ENCODE measurements around the gene MUC16. TPM values are rescaled to one million over a fixed set of nuclear protein-coding genes. Genes with fewer than 3 reads are reported as not detected.
"Not testable (repeated sequence)": the region's sequence is repeated elsewhere in the genome, so short reads cannot be mapped to it uniquely, and the experiment has no call there.

The MUC16 gene
- total RNA-seq (2014; rRNA removed; shearing (Covaris generic)) = not detected in 2 replicates

DNA sequence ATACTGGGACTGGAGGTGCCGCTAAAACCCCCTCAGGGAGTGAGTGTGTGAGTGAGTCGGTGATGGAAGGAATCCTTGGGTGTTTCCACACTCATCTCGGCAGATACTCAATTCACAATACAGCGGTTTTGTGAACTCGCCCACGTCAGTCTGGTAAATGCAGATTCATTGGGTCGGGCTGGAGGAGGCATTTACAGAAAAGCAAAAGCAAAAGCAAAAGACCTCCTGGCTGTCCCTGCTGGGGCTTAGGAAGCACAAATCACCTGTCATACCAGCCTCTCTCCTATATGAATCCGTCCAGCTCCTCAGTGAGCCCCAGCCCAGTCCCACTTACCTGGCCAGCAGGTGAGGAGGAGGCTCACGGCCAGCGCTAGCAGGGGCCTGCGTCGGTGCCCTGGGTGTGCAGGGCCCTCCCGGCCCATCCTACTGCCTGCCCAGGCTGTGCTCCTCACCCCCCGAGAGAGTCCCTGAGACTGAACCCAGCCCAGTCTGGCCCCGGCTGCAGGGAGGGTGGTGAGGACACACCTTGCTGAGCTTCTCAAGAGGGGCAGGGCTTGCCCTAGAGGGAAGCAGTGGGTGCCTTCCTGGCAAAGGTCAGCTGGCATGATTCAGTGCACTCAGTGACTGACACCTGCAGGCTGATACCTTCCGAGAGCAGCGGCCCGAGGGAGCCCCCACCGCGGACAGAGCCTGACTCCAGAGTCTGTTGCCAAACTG, at the start of gene MUC16:
MUC16 (minus strand) TSS at position 475 of the 717 bp plus-strand sequence.
- no peak for DNase-seq (ENCODE audit: low spot score)
- in situ Hi-C loops (cut with HindIII; ENCODE audit: low sequenced_read_pairs) = no loop called here

DNA sequence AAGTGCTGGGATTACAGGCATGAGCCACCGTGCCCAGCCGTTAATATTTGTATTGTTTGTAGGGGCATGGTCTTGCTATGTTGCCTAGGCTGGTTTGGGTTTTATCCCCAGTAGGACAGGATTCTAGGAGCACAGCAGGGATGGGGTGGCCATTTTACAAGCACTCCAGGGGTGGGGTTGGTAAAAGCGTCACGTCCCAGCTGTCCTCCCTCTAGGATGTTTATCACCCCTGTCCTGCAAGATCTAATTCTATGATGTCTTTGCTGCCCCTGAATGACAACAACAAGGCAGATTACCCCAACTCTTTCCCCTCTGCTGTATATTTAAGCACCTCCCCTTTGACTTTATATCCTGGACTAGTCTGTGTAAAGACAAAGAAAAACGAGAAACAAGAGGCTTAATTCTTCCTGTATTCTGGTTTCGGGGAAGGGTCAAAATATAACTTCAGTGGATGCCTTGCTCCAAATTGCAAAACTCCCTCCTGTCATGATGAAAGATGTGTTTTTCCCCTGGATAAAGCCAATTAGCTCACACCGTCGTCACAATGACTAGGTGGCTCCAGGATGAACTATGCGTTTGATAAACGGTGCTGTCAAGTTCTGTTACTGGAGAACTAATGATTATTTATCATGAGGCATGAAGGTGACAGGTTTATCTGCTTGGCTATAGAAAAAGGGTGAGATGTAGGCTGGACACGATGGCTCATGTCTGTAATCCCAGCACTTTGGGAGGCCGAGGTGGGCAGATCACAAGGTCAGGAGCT, 48.9 kb upstream of the MUC16 start:
- DNase-seq (ENCODE audit: low spot score) = no peak
- in situ Hi-C loops (cut with HindIII; ENCODE audit: low sequenced_read_pairs) = no loop called here

DNA sequence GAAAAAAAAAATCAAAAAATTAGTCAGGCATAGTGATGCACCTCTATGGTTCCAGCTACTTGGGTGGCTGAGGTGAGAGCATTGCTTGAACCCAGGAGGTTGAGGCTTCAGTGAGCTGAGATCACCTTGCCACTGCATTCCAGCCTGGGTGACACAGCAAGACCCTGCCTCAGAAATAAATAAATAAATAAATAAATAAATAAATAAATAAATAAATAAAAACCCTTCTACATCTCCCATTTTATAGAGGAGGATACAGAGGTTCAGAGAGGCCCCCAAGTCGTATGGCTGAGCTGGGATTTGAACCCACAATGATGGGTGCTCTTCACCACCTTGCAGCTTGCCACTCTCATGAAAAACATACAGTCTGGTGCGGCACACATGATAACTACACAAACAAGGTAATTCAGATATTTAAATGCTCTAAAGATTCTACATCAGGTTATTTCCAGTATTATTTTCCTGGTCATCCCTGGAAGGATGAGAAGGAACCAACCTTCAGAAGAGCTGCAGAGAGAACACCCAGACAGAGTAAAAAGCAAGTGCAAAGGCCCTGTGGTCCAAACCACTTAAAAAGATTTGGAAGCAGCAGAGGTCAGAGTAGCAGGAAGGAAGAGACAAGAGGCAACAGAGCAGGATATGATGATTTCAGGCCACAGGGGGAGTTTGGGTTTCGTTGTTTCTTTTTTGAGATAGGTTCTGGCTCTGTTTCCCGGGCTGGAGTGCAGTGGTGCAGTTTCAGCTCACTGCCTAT, 47.5 kb upstream of the MUC16 start:
- no peak for DNase-seq (ENCODE audit: low spot score)
- in situ Hi-C loops (cut with HindIII; ENCODE audit: low sequenced_read_pairs) = no loop called here

GRCh38 chr19:9056131-9056530, 45.9 kb upstream of the MUC16 start:
- in situ Hi-C loops (cut with HindIII; ENCODE audit: low sequenced_read_pairs); DNase-seq (ENCODE audit: low spot score): not testable (repeated sequence)

GRCh38 chr19:9054765-9055164, 44.6 kb upstream of the MUC16 start:
- in situ Hi-C loops (cut with HindIII; ENCODE audit: low sequenced_read_pairs) = no loop called here

GRCh38 chr19:9054207-9054606, 44.0 kb upstream of the MUC16 start:
- no peak for DNase-seq (ENCODE audit: low spot score)
- in situ Hi-C loops (cut with HindIII; ENCODE audit: low sequenced_read_pairs) = no loop called here

More at GRCh38 chr19:9054765-9055164, 44.6 kb upstream of the MUC16 start:
- no peak for DNase-seq (ENCODE audit: low spot score)

DNA sequence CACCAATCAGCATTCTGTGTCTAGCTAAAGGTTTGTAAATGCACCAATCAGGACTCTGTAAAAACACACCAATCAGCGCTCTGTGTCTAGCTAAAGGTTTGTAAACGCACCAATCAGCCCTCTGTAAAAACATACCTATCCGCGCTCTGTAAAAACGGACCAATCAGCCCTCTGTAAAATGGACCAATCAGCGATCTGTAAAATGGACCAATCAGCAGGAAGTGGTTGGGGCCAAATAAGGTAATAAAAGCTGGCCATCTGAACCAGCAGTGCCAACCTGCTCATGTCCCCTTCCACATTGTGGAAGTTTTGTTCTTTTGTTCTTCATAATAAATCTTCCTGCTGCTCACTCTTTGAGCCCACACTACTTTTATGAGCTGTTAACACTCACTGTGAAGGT, 43.5 kb upstream of the MUC16 start:
- in situ Hi-C loops (cut with HindIII; ENCODE audit: low sequenced_read_pairs); DNase-seq (ENCODE audit: low spot score): not testable (repeated sequence)

- no peak for DNase-seq (ENCODE audit: low spot score)
- in situ Hi-C loops (cut with HindIII; ENCODE audit: low sequenced_read_pairs) = no loop called here
Measured at GRCh38 chr19:9052894-9053293, 42.7 kb upstream of the MUC16 start.

GRCh38 chr19:9046694-9047093, 36.5 kb upstream of the MUC16 start:
- in situ Hi-C loops (cut with HindIII; ENCODE audit: low sequenced_read_pairs) = no loop called here
- DNase-seq (ENCODE audit: low spot score) = no peak

GRCh38 chr19:9044449-9044848, 34.2 kb upstream of the MUC16 start:
- in situ Hi-C loops (cut with HindIII; ENCODE audit: low sequenced_read_pairs) = no loop called here
- DNase-seq (ENCODE audit: low spot score) = no peak

- in situ Hi-C loops (cut with HindIII; ENCODE audit: low sequenced_read_pairs) = no loop called here
- DNase-seq (ENCODE audit: low spot score) = no peak
Measured at GRCh38 chr19:9043524-9043923, 33.3 kb upstream of the MUC16 start.

GRCh38 chr19:9041023-9041422, 30.8 kb upstream of the MUC16 start:
- DNase-seq (ENCODE audit: low spot score) = no peak
- in situ Hi-C loops (cut with HindIII; ENCODE audit: low sequenced_read_pairs) = no loop called here

DNA sequence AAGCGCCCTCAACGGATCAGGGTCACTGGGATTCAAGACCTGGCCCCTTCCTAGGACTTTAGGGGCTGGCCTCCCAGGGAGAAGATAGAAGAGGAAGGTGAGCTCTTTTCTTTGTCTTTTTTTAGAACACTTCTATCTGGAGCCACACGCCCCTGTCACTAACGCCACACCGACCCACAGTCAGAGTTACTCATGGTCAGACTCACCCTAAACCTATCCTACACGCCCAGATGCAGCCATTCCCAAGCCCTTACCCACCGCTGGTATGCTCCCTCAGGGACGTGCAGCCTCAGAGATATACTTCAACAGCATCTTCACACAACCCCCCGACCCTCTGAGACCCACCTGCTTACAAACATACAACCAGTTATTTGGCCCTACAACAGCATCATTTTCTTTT, 29.9 kb upstream of the MUC16 start:
- DNase-seq (ENCODE audit: low spot score) = no peak
- in situ Hi-C loops (cut with HindIII; ENCODE audit: low sequenced_read_pairs) = no loop called here

- in situ Hi-C loops (cut with HindIII; ENCODE audit: low sequenced_read_pairs) = no loop called here
- DNase-seq (ENCODE audit: low spot score) = no peak
Measured at GRCh38 chr19:9039728-9040127, 29.5 kb upstream of the MUC16 start.

DNA sequence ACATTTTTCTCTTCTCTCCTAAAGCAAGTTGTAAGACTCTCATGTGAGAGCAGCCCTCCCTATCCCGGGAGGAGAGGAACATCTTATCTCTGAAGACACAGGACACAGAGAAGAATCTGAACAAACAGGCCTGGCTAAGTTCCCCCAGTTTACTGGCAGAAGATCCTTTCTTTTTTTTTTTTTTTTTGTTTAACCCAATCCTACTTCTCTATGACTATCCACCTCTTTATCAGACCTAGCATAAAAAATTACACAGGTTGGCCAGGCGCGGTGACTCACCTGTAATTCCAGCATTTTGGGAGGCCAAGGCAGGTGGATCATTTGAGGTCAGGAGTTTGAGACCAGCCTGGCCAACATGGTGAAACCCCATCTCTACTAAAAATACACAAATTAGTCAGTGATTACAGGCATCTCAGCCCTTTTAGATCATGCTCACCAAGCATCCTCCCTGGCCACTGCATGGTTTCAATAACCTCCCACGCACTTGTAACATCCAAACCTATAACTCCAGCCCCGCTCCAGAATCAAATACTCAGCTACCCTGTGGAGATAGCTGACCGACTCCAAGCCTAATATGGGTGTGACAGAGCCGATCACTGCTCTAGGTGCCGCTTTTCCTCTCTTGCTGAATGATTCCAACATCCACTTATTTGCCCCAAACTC, 27.3 kb upstream of the MUC16 start:
- in situ Hi-C loops (cut with HindIII; ENCODE audit: low sequenced_read_pairs) = no loop called here
- DNase-seq (ENCODE audit: low spot score) = no peak

DNA sequence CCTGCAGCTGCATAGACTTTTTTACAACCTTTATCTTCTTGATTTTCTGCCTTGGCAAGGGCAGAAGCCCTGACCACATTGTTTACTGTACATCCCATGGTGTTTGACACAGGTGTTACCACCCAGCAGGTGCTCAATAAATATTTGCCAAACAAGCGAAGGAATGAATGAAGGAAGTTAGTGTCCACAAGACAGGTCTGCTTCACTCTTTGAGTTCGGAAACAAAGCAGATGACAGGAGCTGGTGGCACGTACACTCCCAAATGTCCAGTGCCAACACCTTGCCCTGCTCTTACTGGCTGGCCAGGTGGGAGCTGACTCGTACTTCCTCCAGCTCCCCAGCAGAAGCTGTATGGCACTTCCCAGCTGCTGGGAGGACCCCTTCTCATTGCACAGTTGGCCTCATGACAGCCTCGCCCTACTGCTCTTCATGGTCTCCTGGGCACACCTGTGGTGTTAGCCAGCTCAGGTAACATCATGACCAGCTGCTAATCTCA, 22.0 kb upstream of the MUC16 start:
- in situ Hi-C loops (cut with HindIII; ENCODE audit: low sequenced_read_pairs) = no loop called here
- no peak for DNase-seq (ENCODE audit: low spot score)

DNA sequence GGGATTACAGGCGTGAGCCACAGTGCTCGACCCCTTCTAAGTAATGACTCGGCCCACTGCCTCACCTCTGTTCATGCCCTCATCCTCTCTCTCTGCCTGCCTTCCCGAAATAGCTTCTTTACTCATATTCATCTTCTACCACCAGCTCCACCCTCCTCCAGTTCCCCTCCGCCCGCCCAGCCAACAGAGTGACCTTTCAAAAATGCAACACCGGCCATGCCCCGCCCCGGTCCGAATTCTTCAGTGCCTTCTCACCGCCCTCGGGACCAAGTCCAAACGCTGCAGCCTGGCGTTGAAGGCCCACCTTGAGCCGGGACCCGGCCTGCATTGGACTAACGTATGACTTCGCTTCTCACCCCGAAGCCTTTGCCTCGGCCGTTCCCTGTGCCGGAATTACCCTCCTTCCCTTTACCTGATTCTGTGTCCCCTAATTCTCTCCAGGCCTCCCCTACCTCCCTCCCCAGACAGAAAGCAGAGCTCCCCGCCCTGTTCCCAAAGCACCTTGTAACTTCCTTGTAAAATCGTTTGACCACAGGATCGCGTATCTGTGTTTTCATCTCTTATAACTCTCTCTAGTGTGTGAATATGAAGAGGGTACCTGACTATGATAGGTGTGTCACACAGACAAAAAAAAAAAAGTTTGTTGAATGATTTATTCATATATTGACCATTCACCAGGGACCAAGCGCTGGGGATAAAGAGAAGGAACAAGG, 8.1 kb upstream of the MUC16 start:
- DNase-seq (ENCODE audit: low spot score) = no peak
- in situ Hi-C loops (cut with HindIII; ENCODE audit: low sequenced_read_pairs) = no loop called here

- in situ Hi-C loops (cut with HindIII; ENCODE audit: low sequenced_read_pairs) = no loop called here
- DNase-seq (ENCODE audit: low spot score) = no peak
Measured at GRCh38 chr19:9014803-9015202, 4.6 kb upstream of the MUC16 start.

DNA sequence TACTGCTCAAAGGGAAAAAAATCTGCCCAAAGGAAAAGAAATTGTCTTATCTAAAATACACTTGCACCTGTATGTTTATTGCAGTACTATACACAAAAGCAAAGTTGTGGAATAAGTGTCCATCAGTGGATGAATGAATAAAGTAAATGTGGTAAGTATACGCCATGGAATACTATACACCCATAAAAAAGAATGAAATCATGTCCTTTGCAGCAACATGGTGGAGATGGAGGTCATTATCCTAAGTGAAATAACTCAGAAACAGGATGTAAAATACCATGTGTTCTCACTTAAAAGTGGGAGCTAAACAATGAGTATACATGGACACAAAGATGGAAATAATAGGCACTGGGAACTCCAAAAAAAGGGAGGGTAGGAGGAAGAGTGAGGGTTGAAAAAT, 3.8 kb upstream of the MUC16 start:
- in situ Hi-C loops (cut with HindIII; ENCODE audit: low sequenced_read_pairs) = no loop called here
- DNase-seq (ENCODE audit: low spot score) = no peak
